ENCODE data around the gene CD180.

The CD180 gene

GRCh38 chr5:67196537-67197059, at the start of gene CD180:
Gene CD180 (minus strand): TSS chr5:67196799. CDS start chr5:67196641, 158 bp downstream.
- no peak for DNase-seq (ENCODE audit: low spot score)
- no peak for TF ChIP-seq CTCF (conservative IDR thresholded peaks at IDR 0.05; ENCODE audit: low read depth)
- CTCF ChIA-PET: interaction anchor here (0.6 to 0.7 kb wide), 2 partner anchors 93 to 208 kb away, joined by 3 to 9 read pairs; no protein-coding TSS in a partner anchor
- POLR2A ChIA-PET (ENCODE audit: low non-redundant PET): no interaction called here
- H3K27ac ChIP-seq: no peak within 1 kb of the TSS

GRCh38 chr5:67246108-67246507, 49.5 kb upstream of the CD180 start:
- POLR2A ChIA-PET (ENCODE audit: low non-redundant PET): no interaction called here
- peak; percentile 84 for TF ChIP-seq CTCF (conservative IDR thresholded peaks at IDR 0.05; ENCODE audit: low read depth)
- H3K27ac ChIP-seq: no peak overlapping the region
- CTCF ChIA-PET: interaction anchor here (0.6 to 2.5 kb wide), 13 partner anchors 13 to 1329 kb away, joined by 3 to 38 read pairs (median 3); no protein-coding TSS in a partner anchor
- peak; percentile 55 for DNase-seq (ENCODE audit: low spot score)

GRCh38 chr5:67245259-67245846, 48.8 kb upstream of the CD180 start:
- H3K27ac ChIP-seq: no peak overlapping the region
- TF ChIP-seq CTCF (conservative IDR thresholded peaks at IDR 0.05; ENCODE audit: low read depth): no peak
- DNase-seq (ENCODE audit: low spot score): no peak
- POLR2A ChIA-PET (ENCODE audit: low non-redundant PET): no interaction called here
- CTCF ChIA-PET: interaction anchor here (0.5 to 2.5 kb wide), 10 partner anchors 12 to 1025 kb away, joined by 3 to 38 read pairs (median 4); no protein-coding TSS in a partner anchor

- DNase-seq (ENCODE audit: low spot score): no peak
- POLR2A ChIA-PET (ENCODE audit: low non-redundant PET): no interaction called here
- no peak for TF ChIP-seq CTCF (conservative IDR thresholded peaks at IDR 0.05; ENCODE audit: low read depth)
- no peak overlapping the region for H3K27ac ChIP-seq
- CTCF ChIA-PET: interaction anchor here (0.5 kb wide), 1 partner anchor 612 kb away, joined by 5 read pairs; no protein-coding TSS in a partner anchor
Measured at GRCh38 chr5:67244345-67244793, 47.8 kb upstream of the CD180 start.

- DNase-seq (ENCODE audit: low spot score): no peak
- no peak for TF ChIP-seq CTCF (conservative IDR thresholded peaks at IDR 0.05; ENCODE audit: low read depth)
- CTCF ChIA-PET: no interaction called here
- no peak overlapping the region for H3K27ac ChIP-seq
- POLR2A ChIA-PET (ENCODE audit: low non-redundant PET): no interaction called here
Measured at GRCh38 chr5:67243944-67244343, 47.3 kb upstream of the CD180 start.

- no peak for DNase-seq (ENCODE audit: low spot score)
- POLR2A ChIA-PET (ENCODE audit: low non-redundant PET): no interaction called here
- TF ChIP-seq CTCF (conservative IDR thresholded peaks at IDR 0.05; ENCODE audit: low read depth): no peak
- H3K27ac ChIP-seq: no peak overlapping the region
- CTCF ChIA-PET: no interaction called here
Measured at GRCh38 chr5:67243349-67243748, 46.8 kb upstream of the CD180 start.
